HCT116 (cell line): ENCODE data around the gene BYSL.

Experiments used
- EZH2 ChIP-seq: fragments of 200-600 bp; sonication (generic); IDR thresholded peaks from 2 replicates; pipeline ENCODE4 v1.6.1; 2017; ENCODE audit warnings: antibody characterized with exemption, mixed run types
- EZH2phosphoT487 ChIP-seq: fragments of 200-600 bp; IDR thresholded peaks from 2 replicates; pipeline ENCODE4 v1.6.1; 2018; ENCODE audit warnings: antibody characterized with exemption, borderline replicate concordance
- POLR2A ChIP-seq: IDR thresholded peaks from 2 replicates; pipeline ENCODE4 v1.7.0; 2011; ENCODE audit warnings: borderline replicate concordance; ENCODE audit not compliant: insufficient read depth, insufficient read length; ENCODE audit errors: extremely low read depth
- SRF ChIP-seq: IDR thresholded peaks from 2 replicates; pipeline ENCODE4 v1.6.1; 2012; ENCODE audit warnings: low read depth
- TF ChIP-seq, protein P1 (sequence below), 3 experiments: fragments of 200-600 bp in 1 of 3; sonication (generic) in 1 of 3; IDR thresholded peaks in 2 of 3; conservative IDR thresholded peaks in 1 of 3; 2 replicates each; pipeline ENCODE4 v1.5.1; 2012 to 2017; ENCODE audit warnings: low read depth in 2 of 3, low read length in 2 of 3, antibody characterized with exemption in 1 of 3, borderline replicate concordance in 1 of 3, control low read depth in 1 of 3, mild to moderate bottlenecking in 1 of 3, mixed read lengths in 1 of 3, mixed run types in 1 of 3, moderate library complexity in 1 of 3; ENCODE audit not compliant: insufficient read depth in 1 of 3

DNA sequence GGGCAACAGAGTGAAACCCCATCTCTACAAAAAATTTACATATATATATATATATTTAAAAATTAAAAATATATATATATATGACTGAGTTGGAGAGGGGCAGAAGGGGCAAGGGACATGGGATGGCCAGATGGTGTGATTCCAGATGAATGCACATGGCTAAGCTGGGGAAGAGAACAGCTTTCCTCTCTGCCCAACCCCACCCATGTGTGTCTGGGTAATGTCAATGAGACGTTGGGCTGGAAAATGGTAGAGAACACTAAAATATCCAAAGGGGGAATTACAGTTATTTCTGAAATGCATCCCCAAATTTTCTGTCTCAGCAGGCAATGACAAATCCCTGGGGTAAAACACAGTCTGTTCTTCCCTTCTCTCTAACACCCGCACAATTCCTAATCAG is 51.5 kb downstream of the BYSL start:
- no peak for TF ChIP-seq SRF
- no peak for TF ChIP-seq POLR2A
- TF ChIP-seq EZH2, result no peak
- TF ChIP-seq, protein P1, sequence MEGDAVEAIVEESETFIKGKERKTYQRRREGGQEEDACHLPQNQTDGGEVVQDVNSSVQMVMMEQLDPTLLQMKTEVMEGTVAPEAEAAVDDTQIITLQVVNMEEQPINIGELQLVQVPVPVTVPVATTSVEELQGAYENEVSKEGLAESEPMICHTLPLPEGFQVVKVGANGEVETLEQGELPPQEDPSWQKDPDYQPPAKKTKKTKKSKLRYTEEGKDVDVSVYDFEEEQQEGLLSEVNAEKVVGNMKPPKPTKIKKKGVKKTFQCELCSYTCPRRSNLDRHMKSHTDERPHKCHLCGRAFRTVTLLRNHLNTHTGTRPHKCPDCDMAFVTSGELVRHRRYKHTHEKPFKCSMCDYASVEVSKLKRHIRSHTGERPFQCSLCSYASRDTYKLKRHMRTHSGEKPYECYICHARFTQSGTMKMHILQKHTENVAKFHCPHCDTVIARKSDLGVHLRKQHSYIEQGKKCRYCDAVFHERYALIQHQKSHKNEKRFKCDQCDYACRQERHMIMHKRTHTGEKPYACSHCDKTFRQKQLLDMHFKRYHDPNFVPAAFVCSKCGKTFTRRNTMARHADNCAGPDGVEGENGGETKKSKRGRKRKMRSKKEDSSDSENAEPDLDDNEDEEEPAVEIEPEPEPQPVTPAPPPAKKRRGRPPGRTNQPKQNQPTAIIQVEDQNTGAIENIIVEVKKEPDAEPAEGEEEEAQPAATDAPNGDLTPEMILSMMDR (IDR thresholded peaks at IDR 0.05 in 2 of 3, conservative IDR thresholded peaks at IDR 0.05 in 1 of 3; ENCODE audit: borderline replicate concordance in 1 of 3, insufficient read depth in 1 of 3, low read depth in 2 of 3, low read length in 2 of 3), result no peak
- TF ChIP-seq EZH2phosphoT487, result no peak
